Sigmoid colon (tissue), 3 donors: ENCODE data around the gene KIAA0513.

ENCODE experiments used
- CTCF ChIP-seq, 4 experiments: fragments of 450-650 bp in 3 of 4; fragments of 200-600 bp in 1 of 4; IDR thresholded peaks; one replicate each; pipeline ENCODE4 v1.5.1; 2016 to 2019; ENCODE audit warnings: antibody characterized with exemption in 4 of 4, mild to moderate bottlenecking in 3 of 4, moderate library complexity in 2 of 4
- POLR2A ChIP-seq, 2 donors: fragments of 450-650 bp; IDR thresholded peaks; one replicate each; pipeline ENCODE4 v1.6.1; 2016; ENCODE audit warnings: antibody characterized with exemption in 2 of 2, mild to moderate bottlenecking in 2 of 2, moderate library complexity in 2 of 2

- TF ChIP-seq CTCF (IDR thresholded peaks at IDR 0.05) (no peak), POLR2A (IDR thresholded peaks at IDR 0.05) (no peak)
These were observed 54.8 kb downstream of the KIAA0513 start for GRCh38 chr16:85082173-85083050.
